K562 (cell line): ENCODE data around the gene ZNF747. TPM values are rescaled to one million over a fixed set of nuclear protein-coding genes. Genes with fewer than 3 reads are reported as not detected.

Source experiments
- CBX2 ChIP-seq: fragments of 200-600 bp; sonication (generic); IDR thresholded peaks from one replicate; pipeline ENCODE4 v1.6.1; 2012; ENCODE audit warnings: mild to moderate bottlenecking, low read length, inconsistent platforms; ENCODE audit not compliant: insufficient read depth, poor library complexity, severe bottlenecking
- CHD2 ChIP-seq: IDR thresholded peaks from 2 replicates; pipeline ENCODE4 v1.6.1; 2011; ENCODE audit warnings: low read depth, low read length
- DLX4 ChIP-seq: fragments of 250-450 bp; sonication (Bioruptor Pico); IDR thresholded peaks from 2 replicates; pipeline ENCODE4 v1.6.1; 2021; ENCODE audit warnings: mild to moderate bottlenecking
- E2F3 ChIP-seq: fragments of 250-450 bp; sonication (Bioruptor Pico); IDR thresholded peaks from 2 replicates; pipeline ENCODE4 v1.4.0; 2020; ENCODE audit warnings: mild to moderate bottlenecking
- FOSL1 ChIP-seq: fragments of 200-800 bp; sonication (Bioruptor generic); conservative IDR thresholded peaks from 2 replicates; pipeline ENCODE4 v1.6.1; 2016; ENCODE audit warnings: missing genetic modification characterization, missing compliant biosample characterization
- FOXK1 ChIP-seq: sonication (generic); formaldehyde crosslinking; IDR thresholded peaks from 2 replicates; pipeline ENCODE4 v1.8.0; 2022; ENCODE audit warnings: missing genetic modification reagents, mild to moderate bottlenecking, borderline replicate concordance
- HDAC1 ChIP-seq, 2 experiments: fragments of 450-650 bp; IDR thresholded peaks; 2 replicates each; pipeline ENCODE4 v1.6.1; 2016 to 2017; ENCODE audit warnings: inconsistent platforms in 1 of 2, mild to moderate bottlenecking in 1 of 2, moderate library complexity in 1 of 2
- HMG20A ChIP-seq: fragments of 450-650 bp; formaldehyde crosslinking; conservative IDR thresholded peaks from 2 replicates; pipeline ENCODE4 v1.4.0; 2020; ENCODE audit warnings: mild to moderate bottlenecking, mixed read lengths
- KAT7 ChIP-seq: sonication (generic); formaldehyde crosslinking; IDR thresholded peaks from 2 replicates; pipeline ENCODE4 v1.8.0; 2022; ENCODE audit warnings: missing genetic modification reagents, mild to moderate bottlenecking, borderline replicate concordance
- NR2C2 ChIP-seq, 2 experiments: fragments of 200-800 bp in 1 of 2; sonication (Bioruptor generic) in 1 of 2; sonication (generic) in 1 of 2; formaldehyde crosslinking in 1 of 2; IDR thresholded peaks; 2 replicates each; pipeline versions ENCODE4 v1.6.1 to v1.8.0; 2016 to 2022; ENCODE audit warnings: mild to moderate bottlenecking in 1 of 2, missing compliant biosample characterization in 1 of 2, missing genetic modification characterization in 1 of 2, missing genetic modification reagents in 1 of 2
- POLR2A ChIP-seq: fragments of 450-650 bp; conservative IDR thresholded peaks from 2 replicates; pipeline ENCODE4 v1.6.1; 2016
- RBM34 ChIP-seq: fragments of 200-400 bp; formaldehyde crosslinking; IDR thresholded peaks from 2 replicates; pipeline ENCODE4 v1.6.1; 2018; ENCODE audit warnings: low read length, borderline replicate concordance; ENCODE audit not compliant: insufficient read depth
- SMC3 ChIP-seq: conservative IDR thresholded peaks from 2 replicates; pipeline ENCODE4 v1.6.1; 2011; ENCODE audit warnings: low read depth, low read length, improper control_type of control experiment; ENCODE audit not compliant: insufficient read depth
- TCF3 ChIP-seq: sonication (generic); formaldehyde crosslinking; IDR thresholded peaks from 2 replicates; pipeline ENCODE4 v1.4.0; 2020; ENCODE audit warnings: mild to moderate bottlenecking, missing genetic modification reagents
- USF1 ChIP-seq: sonication (generic); formaldehyde crosslinking; IDR thresholded peaks from 2 replicates; pipeline ENCODE4 v1.9.0; 2022; ENCODE audit warnings: mild to moderate bottlenecking, missing genetic modification reagents
- ZBTB33 ChIP-seq: sonication (generic); formaldehyde crosslinking; IDR thresholded peaks from 2 replicates; pipeline ENCODE4 v1.8.1; 2023; ENCODE audit warnings: mild to moderate bottlenecking, missing genetic modification reagents
- ZBTB34 ChIP-seq: fragments of 250-450 bp; sonication (Bioruptor Pico); IDR thresholded peaks from 2 replicates; pipeline ENCODE4 v1.8.0; 2021; ENCODE audit warnings: mild to moderate bottlenecking, moderate library complexity
- ZEB2 ChIP-seq: fragments of 450-650 bp; IDR thresholded peaks from 2 replicates; pipeline ENCODE4 v1.6.1; 2016
- ZNF324 ChIP-seq: fragments of 250-450 bp; sonication (Bioruptor Pico); IDR thresholded peaks from 2 replicates; pipeline ENCODE4 v1.4.0; 2020; ENCODE audit warnings: mild to moderate bottlenecking
- ZNF431 ChIP-seq: sonication (generic); formaldehyde crosslinking; IDR thresholded peaks from 2 replicates; pipeline ENCODE4 v1.8.0; 2022; ENCODE audit warnings: mild to moderate bottlenecking, missing genetic modification reagents
- ZNF444 ChIP-seq: fragments of 250-450 bp; sonication (Bioruptor Pico); IDR thresholded peaks from 2 replicates; pipeline ENCODE4 v1.4.0; 2020; ENCODE audit warnings: mild to moderate bottlenecking, moderate library complexity
- ZNF644 ChIP-seq: fragments of 200-800 bp; sonication (Bioruptor generic); IDR thresholded peaks from 2 replicates; pipeline ENCODE4 v1.6.1; 2016; ENCODE audit warnings: low read depth, missing genetic modification characterization, missing compliant biosample characterization
- polyA plus RNA-seq, 8 experiments: library from polyadenylated mRNA; depleted of rRNA in 4 of 8; stranded (reverse) in 5 of 8; unstranded in 3 of 8; fragments of >200 nt; fragmentation: Nextera tagmentation in 2 of 8; fragmentation: Illumina TruSeq in 1 of 8; extraction: Ambion mirVana in 2 of 8; extraction: Trizol in 1 of 8; gene quantifications; 2 replicates each; pipeline versions ENCODE4 v1.2.1 to v1.2.3, GENCODE V29; 2011 to 2014; ENCODE audit warnings: inconsistent platforms in 1 of 8, missing spikeins in 1 of 8
- total RNA-seq, 7 experiments: library from RNA; depleted of rRNA in 6 of 7; stranded (reverse); fragments of >200 nt in 6 of 7; fragmentation: Illumina TruSeq in 2 of 7; extraction: Trizol in 2 of 7; gene quantifications; 2 replicates each; pipeline versions ENCODE4 v1.2.1 to v1.2.3, GENCODE V29; 2011 to 2021; ENCODE audit warnings: low replicate concordance in 1 of 7

ZNF747 gene
- total and polyA plus RNA-seq, 9 of the 15 experiments (the other 6 are each of a cell fraction or from before 2014, with no cell fraction given) = 0.14 to 3.3 (median 1.5) TPM

GRCh38 chr16:30491744-30492308, 42.8 kb downstream of the ZNF747 start (continued):
- TF ChIP-seq RBM34 (no peak), CBX2 (no peak), HMG20A (CRISPR knock-in tag) (no peak), FOXK1 (no peak), ZNF431 (CRISPR knock-in tag) (no peak), ZNF444 (CRISPR knock-in tag) (no peak), POLR2A (no peak; the same call in 1 of the 2 replicates), DLX4 (CRISPR knock-in tag) (no peak), ZEB2 (no peak; the same call in 1 of the 2 replicates), CHD2 (no peak), KAT7 (CRISPR knock-in tag) (peak; percentile 49; the same call in 1 of the 2 replicates), FOSL1 (tag) (peak; percentile 95), ZNF644 (tag) (no peak), ZNF324 (no peak), HDAC1 (IDR thresholded peaks at IDR 0.05) (peak in 1 of 2 experiments; percentile 43; a peak in 1 of 4 replicates), E2F3 (CRISPR knock-in tag) (no peak), NR2C2 (CRISPR knock-in tag; IDR thresholded peaks at IDR 0.05) (no peak), NR2C2 (tag; IDR thresholded peaks at IDR 0.05) (0 out of 2 replicates have a peak, but pooled peaks have one; percentile 20), TCF3 (CRISPR knock-in tag) (peak; percentile 45; the same call in 1 of the 2 replicates), ZBTB33 (CRISPR knock-in tag) (no peak), USF1 (CRISPR knock-in tag) (no peak), SMC3 (no peak), ZBTB34 (CRISPR knock-in tag) (no peak)
